GM12874 (cell line): ENCODE results near the gene CRADD.

ENCODE experiments used
- TF ChIP-seq, protein P1 (sequence below): IDR thresholded peaks from 2 replicates; pipeline ENCODE4 v1.5.1; 2011; ENCODE audit warnings: low read depth, mild to moderate bottlenecking, control low read depth, low read length, moderate library complexity; ENCODE audit not compliant: insufficient read depth

CRADD gene

DNA sequence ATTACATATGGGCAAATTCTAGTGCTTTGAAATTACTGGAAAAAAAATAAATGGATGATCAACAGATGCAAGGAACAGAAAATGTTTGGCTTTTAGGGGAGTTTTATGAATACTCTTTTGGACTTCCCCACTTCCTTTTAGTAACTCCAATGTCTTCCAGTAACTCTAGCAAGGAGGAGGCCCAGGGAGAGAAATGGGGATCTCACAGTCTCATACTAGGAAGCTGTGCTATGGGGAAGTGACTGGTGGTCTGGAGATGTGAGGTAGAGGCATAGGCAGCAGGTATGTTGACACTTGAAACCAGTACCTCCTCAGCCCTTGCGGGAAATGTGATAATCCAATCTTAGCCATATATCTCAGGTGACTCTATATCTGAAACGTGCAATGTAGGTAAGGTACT lies 68.1 kb downstream of the CRADD start:
- TF ChIP-seq, protein P1, sequence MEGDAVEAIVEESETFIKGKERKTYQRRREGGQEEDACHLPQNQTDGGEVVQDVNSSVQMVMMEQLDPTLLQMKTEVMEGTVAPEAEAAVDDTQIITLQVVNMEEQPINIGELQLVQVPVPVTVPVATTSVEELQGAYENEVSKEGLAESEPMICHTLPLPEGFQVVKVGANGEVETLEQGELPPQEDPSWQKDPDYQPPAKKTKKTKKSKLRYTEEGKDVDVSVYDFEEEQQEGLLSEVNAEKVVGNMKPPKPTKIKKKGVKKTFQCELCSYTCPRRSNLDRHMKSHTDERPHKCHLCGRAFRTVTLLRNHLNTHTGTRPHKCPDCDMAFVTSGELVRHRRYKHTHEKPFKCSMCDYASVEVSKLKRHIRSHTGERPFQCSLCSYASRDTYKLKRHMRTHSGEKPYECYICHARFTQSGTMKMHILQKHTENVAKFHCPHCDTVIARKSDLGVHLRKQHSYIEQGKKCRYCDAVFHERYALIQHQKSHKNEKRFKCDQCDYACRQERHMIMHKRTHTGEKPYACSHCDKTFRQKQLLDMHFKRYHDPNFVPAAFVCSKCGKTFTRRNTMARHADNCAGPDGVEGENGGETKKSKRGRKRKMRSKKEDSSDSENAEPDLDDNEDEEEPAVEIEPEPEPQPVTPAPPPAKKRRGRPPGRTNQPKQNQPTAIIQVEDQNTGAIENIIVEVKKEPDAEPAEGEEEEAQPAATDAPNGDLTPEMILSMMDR = no peak

DNA sequence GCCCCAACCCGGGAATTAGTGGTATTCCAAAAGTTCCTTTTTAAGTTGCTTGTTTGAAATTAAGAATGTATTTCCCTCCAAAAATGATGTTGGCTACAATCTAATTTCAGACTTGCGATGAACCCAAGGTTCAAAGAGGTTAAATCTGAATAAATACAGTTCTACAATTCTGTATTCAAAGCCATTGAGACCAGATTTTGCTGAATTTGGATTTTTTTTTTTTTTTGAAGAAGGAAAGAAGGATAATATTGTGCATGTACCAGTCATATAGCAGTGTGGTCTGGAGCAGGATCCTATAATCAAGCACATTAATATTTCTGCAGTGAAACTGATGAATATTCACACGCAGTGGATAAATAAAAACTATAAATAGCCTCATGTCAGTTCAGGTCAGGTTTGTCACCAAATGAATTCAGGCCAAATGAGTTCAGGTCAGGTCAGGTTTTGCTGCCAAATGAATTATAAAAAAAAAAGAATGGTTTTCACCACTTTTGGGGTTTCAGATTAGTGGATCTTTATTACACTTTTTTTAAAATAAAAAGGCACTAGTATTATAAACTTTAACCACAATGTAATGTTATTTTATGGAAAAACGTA lies 69.5 kb downstream of the CRADD start:
- TF ChIP-seq, protein P1 = no peak

DNA sequence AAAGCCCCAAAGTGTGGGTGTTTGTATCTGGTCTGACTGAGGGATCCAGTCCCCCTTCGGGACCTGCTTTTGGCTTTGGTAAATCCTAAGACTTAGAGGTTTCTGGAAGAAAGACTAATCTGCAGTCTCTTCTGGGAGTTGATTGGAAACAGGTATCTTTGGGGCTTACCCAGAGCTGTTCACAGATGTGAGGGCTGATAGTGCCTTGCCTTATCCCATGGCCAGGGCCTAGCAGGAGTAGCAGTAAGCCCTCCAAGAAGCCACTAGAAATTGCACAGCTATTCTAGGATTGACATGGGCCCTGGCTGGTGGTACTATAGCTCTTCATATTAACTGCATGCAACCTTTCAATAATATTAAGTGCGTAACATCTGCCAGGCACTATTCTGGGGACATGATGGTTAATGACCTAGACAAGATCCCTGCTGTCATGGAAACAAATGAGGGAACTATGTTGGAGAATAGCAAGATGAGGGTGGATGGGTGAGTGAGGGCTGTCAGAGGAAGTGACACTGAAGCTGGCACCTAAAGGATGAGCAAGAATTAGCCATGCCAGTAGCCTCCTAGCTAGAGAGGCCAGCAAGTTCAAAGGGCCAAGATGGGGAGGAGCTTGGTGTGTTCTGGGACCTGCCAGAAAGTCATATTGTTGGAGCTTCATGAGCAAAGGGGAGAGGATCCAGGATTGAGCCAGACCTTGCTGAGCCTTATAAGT lies 71.7 kb downstream of the CRADD start:
- TF ChIP-seq, protein P1 = no peak

DNA sequence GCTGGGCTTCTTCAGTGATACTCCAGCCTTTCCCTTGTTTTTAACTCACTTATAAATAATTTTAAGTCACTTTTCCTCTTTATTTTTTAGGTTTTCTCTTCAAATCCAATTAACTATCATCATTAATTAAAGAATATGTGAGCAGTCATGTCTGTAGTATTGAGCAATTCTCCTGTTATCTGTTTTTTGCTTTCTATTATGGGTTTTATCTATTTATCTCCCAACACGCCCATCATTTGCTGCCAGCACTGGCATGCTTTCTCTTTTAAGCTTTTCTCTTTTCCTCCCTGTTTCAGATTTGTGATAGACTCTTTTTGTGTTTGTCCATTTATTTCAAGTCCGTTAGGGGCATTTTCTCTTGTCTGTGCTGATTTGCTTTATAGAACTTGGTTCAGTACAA lies 72.3 kb downstream of the CRADD start:
- TF ChIP-seq, protein P1 = no peak

DNA sequence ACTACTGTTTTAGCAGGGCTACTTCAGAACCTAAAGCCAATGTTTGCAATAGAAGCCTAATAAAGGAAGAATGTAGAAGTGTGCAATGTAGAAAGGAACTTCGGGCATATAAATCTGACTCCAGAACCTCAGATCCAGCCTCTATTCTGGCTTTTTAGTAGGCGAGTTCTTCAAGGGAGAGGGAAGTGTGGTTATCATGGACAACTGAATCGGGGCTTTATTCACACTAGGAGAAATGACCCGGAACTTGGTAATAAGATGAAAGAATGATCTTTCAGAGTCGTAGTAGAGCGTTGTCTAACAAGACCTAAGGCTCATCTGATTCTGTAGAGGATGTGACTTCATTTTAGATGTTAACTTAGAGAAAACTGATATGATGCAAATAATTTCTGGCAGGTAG lies 72.9 kb downstream of the CRADD start:
- TF ChIP-seq, protein P1 = no peak

DNA sequence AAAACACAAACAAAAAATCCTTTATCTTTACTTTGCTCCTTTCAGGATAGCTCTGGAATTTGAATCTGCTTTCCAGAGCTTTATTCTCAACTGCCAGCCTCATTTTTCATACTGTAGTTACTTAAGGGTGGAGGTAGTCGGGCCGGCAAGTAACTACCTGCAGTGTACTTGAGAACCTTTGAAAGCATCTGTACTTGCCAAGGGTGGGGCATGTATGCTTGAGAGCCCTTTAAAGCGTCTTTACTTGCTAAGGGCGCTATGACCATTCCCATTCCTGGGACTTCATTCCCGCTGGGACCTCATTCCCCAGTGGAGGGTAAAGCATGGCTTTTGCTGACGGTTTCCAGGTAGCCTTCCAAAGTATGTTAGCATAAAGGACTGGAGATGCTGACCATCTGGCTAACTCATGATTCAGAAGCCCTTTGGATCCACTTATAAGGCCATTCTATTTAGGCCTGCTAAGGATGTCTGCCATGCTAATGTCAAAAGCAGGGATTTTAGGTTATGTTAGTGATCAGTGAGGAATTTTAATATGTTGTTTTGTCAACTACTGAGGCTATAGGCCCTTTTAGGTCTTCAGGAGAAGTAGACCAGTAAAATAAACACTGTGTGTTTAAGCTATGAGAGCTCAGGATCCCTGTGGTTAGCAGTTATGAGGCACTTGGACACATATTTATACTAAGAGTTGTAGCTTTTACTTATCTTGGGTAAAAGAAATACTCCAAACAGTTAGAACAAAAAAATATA lies 74.9 kb downstream of the CRADD start:
- TF ChIP-seq, protein P1 = no peak

DNA sequence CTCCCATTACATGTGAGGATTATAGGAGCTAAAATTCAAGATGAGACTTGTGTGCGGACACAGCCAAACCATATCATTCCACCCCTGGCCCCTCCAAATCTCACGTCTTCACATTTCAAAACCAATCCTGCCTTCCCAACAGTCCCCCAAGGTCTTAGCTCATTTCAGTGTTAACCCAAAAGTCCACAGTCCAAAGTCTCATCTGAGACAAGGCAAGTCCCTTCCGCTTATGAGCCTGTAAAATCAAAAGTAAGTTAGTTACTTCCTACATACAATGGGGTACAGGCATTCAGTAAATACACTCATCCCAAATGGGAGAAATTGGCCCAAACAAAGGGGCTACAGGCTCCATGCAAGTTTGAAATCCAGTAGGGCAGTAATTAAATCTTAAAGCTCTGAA lies 76.1 kb downstream of the CRADD start:
- TF ChIP-seq, protein P1 = no peak
